Kidney epithelial cell (primary cell): ENCODE measurements around the gene PDE6C. TPM values are rescaled to one million over a fixed set of nuclear protein-coding genes. Genes with fewer than 3 reads are reported as not detected.

ENCODE experiments used
- DNase-seq: peaks from one replicate; pipeline ENCODE4 v3.0.0-alpha.2; 2010; ENCODE audit warnings: low read depth
- H3K27me3 ChIP-seq: 2 replicates; pipeline ENCODE4 v1.6.0; 2011; ENCODE audit warnings: low read length; ENCODE audit not compliant: control insufficient read depth, insufficient read depth
- H3K36me3 ChIP-seq: 2 replicates; pipeline ENCODE4 v1.5.1; 2011; ENCODE audit warnings: low read length; ENCODE audit not compliant: control insufficient read depth, insufficient read depth
- H3K4me3 ChIP-seq: 2 replicates; pipeline ENCODE4 v1.5.1; 2011; ENCODE audit warnings: low read depth, mild to moderate bottlenecking, control low read depth, low read length
- total RNA-seq: library from RNA; depleted of rRNA; stranded (reverse); fragments of >200 nt; gene quantifications from 2 replicates; pipeline ENCODE4 v1.2.3, GENCODE V29; 2015
- TF ChIP-seq, protein P1 (sequence below): IDR thresholded peaks from 2 replicates; pipeline ENCODE4 v1.5.1; 2011; ENCODE audit warnings: mild to moderate bottlenecking, moderate library complexity, low read length, control low read depth, inconsistent platforms; ENCODE audit not compliant: insufficient read depth, poor library complexity, severe bottlenecking

The PDE6C gene
- not detected in 2 replicates for total RNA-seq

DNA sequence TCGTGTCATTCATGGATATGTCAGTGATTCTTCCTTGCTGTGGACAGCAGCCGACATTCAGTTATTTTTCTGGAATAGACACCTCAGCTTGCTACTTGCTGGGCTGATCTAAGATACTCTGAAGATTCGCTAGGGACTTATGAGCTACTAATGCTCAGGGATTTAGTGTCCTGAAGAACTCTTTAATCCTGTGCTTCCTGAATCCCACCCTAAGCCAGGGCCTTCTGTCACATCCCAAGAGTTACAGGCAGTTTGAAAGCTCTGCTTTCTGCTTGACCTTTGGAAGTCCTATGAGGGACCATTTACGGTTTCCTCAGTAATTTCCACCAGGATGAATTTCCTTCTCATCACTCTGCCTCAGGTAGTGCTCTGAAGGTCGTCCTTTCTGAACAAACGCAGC is at the start of gene PDE6C:
Gene PDE6C, plus strand, starts transcription at position 227 of the 400 bp plus-strand sequence. CDS start 189 bp downstream, outside the sequence.
- no peak for DNase-seq
- Histone ChIP-seq H3K27me3 (peaks cover 5% of the 10 kb centered on the region), H3K4me3 (no peak within 1 kb of the TSS), H3K36me3 (no peaks in the 10 kb centered on the region)
- TF ChIP-seq, protein P1, sequence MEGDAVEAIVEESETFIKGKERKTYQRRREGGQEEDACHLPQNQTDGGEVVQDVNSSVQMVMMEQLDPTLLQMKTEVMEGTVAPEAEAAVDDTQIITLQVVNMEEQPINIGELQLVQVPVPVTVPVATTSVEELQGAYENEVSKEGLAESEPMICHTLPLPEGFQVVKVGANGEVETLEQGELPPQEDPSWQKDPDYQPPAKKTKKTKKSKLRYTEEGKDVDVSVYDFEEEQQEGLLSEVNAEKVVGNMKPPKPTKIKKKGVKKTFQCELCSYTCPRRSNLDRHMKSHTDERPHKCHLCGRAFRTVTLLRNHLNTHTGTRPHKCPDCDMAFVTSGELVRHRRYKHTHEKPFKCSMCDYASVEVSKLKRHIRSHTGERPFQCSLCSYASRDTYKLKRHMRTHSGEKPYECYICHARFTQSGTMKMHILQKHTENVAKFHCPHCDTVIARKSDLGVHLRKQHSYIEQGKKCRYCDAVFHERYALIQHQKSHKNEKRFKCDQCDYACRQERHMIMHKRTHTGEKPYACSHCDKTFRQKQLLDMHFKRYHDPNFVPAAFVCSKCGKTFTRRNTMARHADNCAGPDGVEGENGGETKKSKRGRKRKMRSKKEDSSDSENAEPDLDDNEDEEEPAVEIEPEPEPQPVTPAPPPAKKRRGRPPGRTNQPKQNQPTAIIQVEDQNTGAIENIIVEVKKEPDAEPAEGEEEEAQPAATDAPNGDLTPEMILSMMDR, result no peak

DNA sequence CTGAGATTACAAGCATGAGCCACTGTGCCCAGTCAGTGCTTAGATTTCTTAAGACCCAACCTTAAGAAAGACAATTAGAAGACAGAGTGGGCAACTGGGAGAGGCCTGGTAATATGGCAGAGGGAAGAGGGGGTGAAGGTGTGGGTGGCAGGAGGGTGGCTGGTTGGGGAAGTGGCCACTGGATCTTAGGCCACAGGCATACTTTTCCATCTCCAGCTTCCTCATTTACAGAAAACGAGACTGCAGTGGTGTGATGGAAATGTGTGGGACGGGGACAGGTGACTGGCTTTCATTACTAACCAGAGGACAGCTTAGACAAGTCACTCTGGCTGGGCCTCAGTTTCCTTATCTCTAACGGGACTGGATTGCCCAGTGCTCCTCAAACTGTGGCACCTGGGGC is 46.9 kb upstream of the PDE6C start:
- H3K27me3 ChIP-seq, result peaks cover 34% of the 10 kb centered on the region
- no peak for DNase-seq
- TF ChIP-seq, protein P1, result no peak

DNA sequence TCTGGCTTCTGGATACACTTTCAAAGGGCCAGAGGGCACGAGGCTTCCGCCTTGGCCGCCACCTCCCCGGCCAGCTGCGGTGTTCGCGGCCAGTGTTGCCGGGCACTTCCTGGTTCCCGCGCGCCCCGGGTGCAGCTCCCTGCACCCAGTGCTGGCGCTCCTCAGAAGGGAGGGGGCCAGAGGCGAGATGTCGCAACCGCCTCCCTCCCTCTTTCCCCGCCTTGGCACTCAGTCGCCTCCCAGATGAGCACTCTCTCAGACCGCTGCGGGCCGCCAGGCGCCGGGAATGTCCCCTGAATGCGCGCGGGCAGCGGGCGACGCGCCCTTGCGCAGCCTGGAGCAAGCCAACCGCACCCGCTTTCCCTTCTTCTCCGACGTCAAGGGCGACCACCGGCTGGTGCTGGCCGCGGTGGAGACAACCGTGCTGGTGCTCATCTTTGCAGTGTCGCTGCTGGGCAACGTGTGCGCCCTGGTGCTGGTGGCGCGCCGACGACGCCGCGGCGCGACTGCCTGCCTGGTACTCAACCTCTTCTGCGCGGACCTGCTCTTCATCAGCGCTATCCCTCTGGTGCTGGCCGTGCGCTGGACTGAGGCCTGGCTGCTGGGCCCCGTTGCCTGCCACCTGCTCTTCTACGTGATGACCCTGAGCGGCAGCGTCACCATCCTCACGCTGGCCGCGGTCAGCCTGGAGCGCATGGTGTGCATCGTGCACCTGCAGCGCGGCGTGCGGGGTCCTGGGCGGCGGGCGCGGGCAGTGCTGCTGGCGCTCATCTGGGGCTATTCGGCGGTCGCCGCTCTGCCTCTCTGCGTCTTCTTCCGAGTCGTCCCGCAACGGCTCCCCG is 45.7 kb upstream of the PDE6C start, which contains the start of gene FFAR4:
Gene FFAR4, plus strand, starts transcription at position 231 of the 842 bp plus-strand sequence. Its CDS starts 56 bp downstream, at position 287.
- Histone ChIP-seq H3K27me3 (peaks cover 39% of the 10 kb centered on the region), H3K4me3 (no peak within 1 kb of the TSS), H3K36me3 (no peaks in the 10 kb centered on the region)
- TF ChIP-seq, protein P1, result no peak
- no peak for DNase-seq

More for the DNA sequence above, 46.9 kb upstream of the PDE6C start:
- Histone ChIP-seq H3K36me3 (no peaks in the 10 kb centered on the region), H3K4me3 (no peak overlapping the region)

DNA sequence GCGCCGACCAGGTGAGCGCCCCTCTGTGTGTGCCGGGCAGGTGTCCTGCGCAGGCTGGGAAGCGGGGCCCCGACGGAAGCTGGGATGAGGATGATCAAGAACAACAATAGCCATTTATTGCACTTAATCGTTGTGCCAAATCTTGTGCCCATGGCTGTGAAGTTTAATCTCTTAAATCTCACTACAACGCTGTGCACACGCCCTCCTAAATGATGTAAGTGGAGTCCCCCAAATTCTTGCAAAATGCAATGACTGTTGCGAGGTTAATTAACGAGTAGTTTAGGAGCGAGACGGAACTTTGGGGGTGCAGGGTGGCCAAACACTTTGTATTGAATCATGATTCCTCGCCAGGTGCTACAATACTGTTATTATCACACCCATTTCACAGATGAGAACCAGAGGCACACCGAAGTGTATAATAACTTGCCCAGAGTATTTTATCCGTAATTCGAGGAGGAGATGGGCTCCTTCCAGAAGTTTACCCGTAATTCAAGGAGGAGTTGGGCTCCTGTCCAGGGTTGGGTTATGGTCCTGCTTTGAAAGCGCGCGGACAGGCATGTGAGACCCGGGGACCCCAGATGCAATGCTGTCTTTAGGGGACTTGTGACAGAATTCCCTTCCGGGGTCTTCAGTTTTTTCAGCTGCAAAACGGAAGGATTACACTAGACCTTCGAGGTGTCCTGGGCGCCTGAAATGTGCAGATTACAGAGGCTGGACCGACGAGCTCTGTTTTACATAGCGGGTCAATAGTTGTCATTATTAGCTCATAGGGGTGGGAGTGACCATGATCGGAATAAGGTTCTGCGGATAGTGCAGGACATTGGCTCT is 44.8 kb upstream of the PDE6C start:
- TF ChIP-seq, protein P1, result no peak
- H3K27me3 ChIP-seq, result peaks cover 47% of the 10 kb centered on the region
- DNase-seq, result no peak

DNA sequence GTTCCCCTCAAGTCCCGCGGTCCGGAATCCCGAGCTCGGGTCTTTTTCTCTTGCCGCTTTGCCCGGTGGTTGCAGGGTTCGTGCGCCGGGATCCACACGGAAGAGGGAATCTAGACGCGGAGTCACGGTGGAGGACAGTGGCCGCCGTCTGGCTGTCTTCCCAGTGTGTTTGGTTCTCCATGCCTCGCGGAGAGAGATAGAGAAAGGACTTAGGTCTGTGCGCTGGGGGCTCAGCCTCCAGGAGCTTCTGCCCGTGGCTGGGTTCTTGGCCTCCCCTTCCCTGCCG is 44.3 kb upstream of the PDE6C start:
- TF ChIP-seq, protein P1, result no peak
- H3K27me3 ChIP-seq, result peaks cover 52% of the 10 kb centered on the region
- no peak for DNase-seq

More for the DNA sequence above, 44.8 kb upstream of the PDE6C start:
- Histone ChIP-seq H3K36me3 (no peaks in the 10 kb centered on the region), H3K4me3 (no peak overlapping the region)

More for the DNA sequence above, 44.3 kb upstream of the PDE6C start:
- Histone ChIP-seq H3K4me3 (no peak overlapping the region), H3K36me3 (no peaks in the 10 kb centered on the region)
